ENCODE results near the gene C1QTNF8. TPM values are rescaled to one million over a fixed set of nuclear protein-coding genes. Genes with fewer than 3 reads are reported as not detected.

The C1QTNF8 gene
- total RNA-seq, 3 donors from 2014 or later (not counting 1 experiment from before 2014, with no cell fraction given), result not detected

- Mint-ChIP-seq H3K27ac (peak overlapping the region; percentile 21 to 68), H3K4me1 (peaks cover 0 to 6% of the 10 kb centered on the region in 2 donors), H3K36me3 (no peaks in the 10 kb centered on the region), H3K27me3 (ENCODE audit: low read depth in 2 of 2) (peaks cover 0 to 16% of the 10 kb centered on the region in 2 donors), H3K4me3 (no peak overlapping the region), H3K9me3 (no peaks in the 10 kb centered on the region)
- no peak overlapping the region for H3K4me3 ChIP-seq (ENCODE audit: low read length)
- TF ChIP-seq, protein P1, sequence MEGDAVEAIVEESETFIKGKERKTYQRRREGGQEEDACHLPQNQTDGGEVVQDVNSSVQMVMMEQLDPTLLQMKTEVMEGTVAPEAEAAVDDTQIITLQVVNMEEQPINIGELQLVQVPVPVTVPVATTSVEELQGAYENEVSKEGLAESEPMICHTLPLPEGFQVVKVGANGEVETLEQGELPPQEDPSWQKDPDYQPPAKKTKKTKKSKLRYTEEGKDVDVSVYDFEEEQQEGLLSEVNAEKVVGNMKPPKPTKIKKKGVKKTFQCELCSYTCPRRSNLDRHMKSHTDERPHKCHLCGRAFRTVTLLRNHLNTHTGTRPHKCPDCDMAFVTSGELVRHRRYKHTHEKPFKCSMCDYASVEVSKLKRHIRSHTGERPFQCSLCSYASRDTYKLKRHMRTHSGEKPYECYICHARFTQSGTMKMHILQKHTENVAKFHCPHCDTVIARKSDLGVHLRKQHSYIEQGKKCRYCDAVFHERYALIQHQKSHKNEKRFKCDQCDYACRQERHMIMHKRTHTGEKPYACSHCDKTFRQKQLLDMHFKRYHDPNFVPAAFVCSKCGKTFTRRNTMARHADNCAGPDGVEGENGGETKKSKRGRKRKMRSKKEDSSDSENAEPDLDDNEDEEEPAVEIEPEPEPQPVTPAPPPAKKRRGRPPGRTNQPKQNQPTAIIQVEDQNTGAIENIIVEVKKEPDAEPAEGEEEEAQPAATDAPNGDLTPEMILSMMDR (IDR thresholded peaks at IDR 0.05), result no peak
- H3K4me1 ChIP-seq (ENCODE audit: control insufficient read depth, insufficient read depth, low read length), result no peaks in the 10 kb centered on the region
- H3K9me3 ChIP-seq (ENCODE audit: control insufficient read depth, insufficient read depth, low read length), result no peaks in the 10 kb centered on the region
- peaks cover 9% of the 10 kb centered on the region for H3K27me3 ChIP-seq (ENCODE audit: control insufficient read depth, insufficient read depth, low read length)
- 47% methylated on average over 15 of the region's 15 CpGs for WGBS (ENCODE audit: insufficient coverage)
- ATAC-seq, result no peak
- no peaks in the 10 kb centered on the region for H3K36me3 ChIP-seq (ENCODE audit: control insufficient read depth, insufficient read depth, low read length)
- DNase-seq, result no peak
- no peak overlapping the region for H3K27ac ChIP-seq (ENCODE audit: low read length)
- intact Hi-C loops (cut with micrococcal nuclease), result loop anchor here (1.0 kb wide), 1 partner anchor 14 kb away; no protein-coding TSS in a partner anchor
Measured at GRCh38 chr16:1067629-1068028, 28.4 kb downstream of the C1QTNF8 start.

- H3K27me3 ChIP-seq (ENCODE audit: control insufficient read depth, insufficient read depth, low read length), result peaks cover 5% of the 10 kb centered on the region
- peaks cover 0 to 16% of the 10 kb centered on the region in 2 donors for H3K27me3 Mint-ChIP-seq (ENCODE audit: low read depth in 2 of 2)
Measured at GRCh38 chr16:1066584-1067172, 29.4 kb downstream of the C1QTNF8 start.

DNA sequence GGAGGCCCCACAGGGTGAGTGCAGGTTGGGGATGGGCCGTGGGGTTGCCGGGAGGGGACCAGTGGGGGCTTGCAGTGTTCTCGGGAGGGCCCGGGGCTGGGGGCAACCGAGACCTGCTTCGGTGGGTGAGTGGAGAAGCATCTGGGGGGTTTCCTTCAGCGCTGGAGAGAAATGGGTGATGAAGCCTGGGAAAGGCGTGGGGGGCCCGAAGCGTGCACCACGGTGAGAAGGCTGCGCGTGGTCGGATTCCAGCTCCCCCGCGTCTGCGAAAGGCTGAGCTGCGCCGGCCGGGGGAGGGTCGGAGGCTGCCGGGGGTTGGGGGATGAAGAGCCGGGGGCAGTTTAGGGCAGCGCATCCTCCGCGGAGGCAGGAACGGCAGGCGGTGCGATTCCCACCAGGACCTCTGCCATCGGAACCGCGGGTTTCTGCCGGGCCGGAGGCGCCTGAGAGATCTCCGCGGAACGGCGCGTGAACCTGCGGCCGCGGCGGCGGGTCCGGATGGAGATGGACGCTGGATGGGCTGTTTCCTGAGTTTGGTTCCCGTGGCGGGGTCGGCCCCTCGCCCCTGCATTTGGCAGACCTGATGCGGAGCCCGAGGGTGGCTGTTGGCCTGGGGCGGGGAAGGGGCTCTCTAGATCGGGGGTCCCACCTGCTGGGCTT, 30.4 kb downstream of the C1QTNF8 start:
- Mint-ChIP-seq H3K36me3 (no peaks in the 10 kb centered on the region), H3K27ac (no peak overlapping the region), H3K27me3 (ENCODE audit: low read depth in 2 of 2) (peaks cover 0 to 16% of the 10 kb centered on the region in 2 donors), H3K4me3 (no peak overlapping the region), H3K9me3 (no peaks in the 10 kb centered on the region), H3K4me1 (peaks cover 0 to 6% of the 10 kb centered on the region in 2 donors)
- TF ChIP-seq, protein P1 (IDR thresholded peaks at IDR 0.05), result no peak
- intact Hi-C loops (cut with micrococcal nuclease), result no loop called here
- WGBS (ENCODE audit: insufficient coverage), result 30% methylated on average over 55 of the region's 55 CpGs
- no peaks in the 10 kb centered on the region for H3K36me3 ChIP-seq (ENCODE audit: control insufficient read depth, insufficient read depth, low read length)
- DNase-seq (no peak), ATAC-seq (no peak)
- no peaks in the 10 kb centered on the region for H3K9me3 ChIP-seq (ENCODE audit: control insufficient read depth, insufficient read depth, low read length)
- no peaks in the 10 kb centered on the region for H3K27me3 ChIP-seq (ENCODE audit: control insufficient read depth, insufficient read depth, low read length)
- H3K4me3 ChIP-seq (ENCODE audit: low read length), result no peak overlapping the region
- H3K4me1 ChIP-seq (ENCODE audit: control insufficient read depth, insufficient read depth, low read length), result no peaks in the 10 kb centered on the region
- no peak overlapping the region for H3K27ac ChIP-seq (ENCODE audit: low read length)

More at GRCh38 chr16:1066584-1067172, 29.4 kb downstream of the C1QTNF8 start:
- no peak overlapping the region for H3K4me3 Mint-ChIP-seq
- ATAC-seq, result no peak
- no peak for DNase-seq
- no peaks in the 10 kb centered on the region for H3K36me3 Mint-ChIP-seq
- H3K9me3 Mint-ChIP-seq, result no peaks in the 10 kb centered on the region
- peaks cover 0 to 6% of the 10 kb centered on the region in 2 donors for H3K4me1 Mint-ChIP-seq
- WGBS (ENCODE audit: insufficient coverage), result 73% methylated on average over 23 of the region's 24 CpGs
- no peak overlapping the region for H3K27ac ChIP-seq (ENCODE audit: low read length)
- intact Hi-C loops (cut with micrococcal nuclease), result loop anchor here (1.0 kb wide), 1 partner anchor 15 kb away; no protein-coding TSS in a partner anchor
- no peak overlapping the region for H3K27ac Mint-ChIP-seq
- no peaks in the 10 kb centered on the region for H3K36me3 ChIP-seq (ENCODE audit: control insufficient read depth, insufficient read depth, low read length)
- TF ChIP-seq, protein P1 (IDR thresholded peaks at IDR 0.05), result no peak
- H3K9me3 ChIP-seq (ENCODE audit: control insufficient read depth, insufficient read depth, low read length), result no peaks in the 10 kb centered on the region
- H3K4me1 ChIP-seq (ENCODE audit: control insufficient read depth, insufficient read depth, low read length), result no peaks in the 10 kb centered on the region
- no peak overlapping the region for H3K4me3 ChIP-seq (ENCODE audit: low read length)

All from natural killer cell (primary cell).